ENCODE results near the gene RELA. TPM values are rescaled to one million over a fixed set of nuclear protein-coding genes. Genes with fewer than 3 reads are reported as not detected.
"Not testable (repeated sequence)": the region's sequence is repeated elsewhere in the genome, so short reads cannot be mapped to it uniquely, and the experiment has no call there.

Gene RELA
- total RNA-seq, 2 experiments from 2014 or later = 72.5 to 82.4 TPM

DNA sequence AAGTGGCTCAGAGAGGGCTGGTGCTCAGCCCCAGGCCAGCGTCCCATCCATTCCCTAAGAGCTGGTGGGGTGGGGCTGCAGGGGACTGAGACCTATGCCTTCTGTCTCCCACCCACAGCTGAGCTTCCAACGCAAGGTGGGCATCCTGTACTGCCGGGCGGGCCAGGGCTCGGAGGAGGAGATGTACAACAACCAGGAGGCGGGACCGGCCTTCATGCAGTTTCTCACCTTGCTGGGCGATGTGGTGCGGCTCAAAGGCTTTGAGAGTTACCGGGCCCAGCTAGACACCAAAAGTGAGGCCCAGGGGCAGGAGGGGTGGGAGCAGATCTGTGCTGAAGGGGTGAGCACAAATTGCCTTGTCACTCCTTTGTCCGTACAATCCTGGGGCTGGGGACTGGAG is 17.9 kb downstream of the RELA start:
- no peaks in the 10 kb centered on the region for H3K27me3 Mint-ChIP-seq (ENCODE audit: low read depth)
- no peaks in the 10 kb centered on the region for H3K9me3 Mint-ChIP-seq (ENCODE audit: insufficient read depth)
- H3K4me3 Mint-ChIP-seq = no peak overlapping the region
- ChIA-PET CTCF (interaction anchor here (1.5 kb wide), 1 partner anchor 19 kb away, joined by 3 read pairs; no protein-coding TSS in a partner anchor), POLR2A (interaction anchor here (0.7 to 1.2 kb wide), 2 partner anchors 9 to 79 kb away, joined by 3 read pairs; no protein-coding TSS in a partner anchor)
- DNase-seq = no peak
- peaks cover 42% of the 10 kb centered on the region for H3K4me1 Mint-ChIP-seq (ENCODE audit: low read depth)
- H3K27ac Mint-ChIP-seq = no peak overlapping the region
- ATAC-seq = no peak
- H3K36me3 Mint-ChIP-seq (ENCODE audit: low read depth) = peaks cover 70% of the 10 kb centered on the region

DNA sequence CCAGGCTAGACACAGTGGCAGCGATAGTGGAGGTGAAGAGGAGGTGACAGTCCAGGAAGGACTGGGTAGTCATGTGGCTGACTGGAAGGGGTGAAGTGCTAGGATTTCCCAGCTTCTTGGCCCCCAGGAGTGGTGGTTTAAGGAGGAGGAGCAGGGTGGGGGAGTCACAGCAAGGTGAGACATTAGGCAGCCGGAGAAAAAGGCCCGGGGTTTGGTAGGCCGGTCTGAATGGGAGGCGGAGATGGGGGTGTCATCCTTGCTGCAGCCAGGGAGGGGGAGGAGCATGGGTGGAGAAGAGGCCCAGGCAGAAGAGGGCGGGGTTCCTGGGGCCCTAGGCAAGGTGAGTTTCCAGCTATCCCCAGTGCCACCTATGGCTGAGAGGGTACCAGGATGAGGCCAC is 18.7 kb downstream of the RELA start:
- DNase-seq = peak; percentile 38
- Mint-ChIP-seq H3K4me1 (ENCODE audit: low read depth) (peaks cover 48% of the 10 kb centered on the region), H3K27me3 (ENCODE audit: low read depth) (no peaks in the 10 kb centered on the region), H3K4me3 (no peak overlapping the region), H3K27ac (peak overlapping the region; percentile 78), H3K36me3 (ENCODE audit: low read depth) (peaks cover 69% of the 10 kb centered on the region), H3K9me3 (ENCODE audit: insufficient read depth) (no peaks in the 10 kb centered on the region)
- POLR2A ChIA-PET = interaction anchor here (0.6 to 2.5 kb wide), 4 partner anchors 8 to 15 kb away, joined by 3 to 16 read pairs (median 3); no protein-coding TSS in a partner anchor
- CTCF ChIA-PET = interaction anchor here (0.7 kb wide), 1 partner anchor 136 kb away, joined by 4 read pairs; no protein-coding TSS in a partner anchor
- ATAC-seq = no peak

DNA sequence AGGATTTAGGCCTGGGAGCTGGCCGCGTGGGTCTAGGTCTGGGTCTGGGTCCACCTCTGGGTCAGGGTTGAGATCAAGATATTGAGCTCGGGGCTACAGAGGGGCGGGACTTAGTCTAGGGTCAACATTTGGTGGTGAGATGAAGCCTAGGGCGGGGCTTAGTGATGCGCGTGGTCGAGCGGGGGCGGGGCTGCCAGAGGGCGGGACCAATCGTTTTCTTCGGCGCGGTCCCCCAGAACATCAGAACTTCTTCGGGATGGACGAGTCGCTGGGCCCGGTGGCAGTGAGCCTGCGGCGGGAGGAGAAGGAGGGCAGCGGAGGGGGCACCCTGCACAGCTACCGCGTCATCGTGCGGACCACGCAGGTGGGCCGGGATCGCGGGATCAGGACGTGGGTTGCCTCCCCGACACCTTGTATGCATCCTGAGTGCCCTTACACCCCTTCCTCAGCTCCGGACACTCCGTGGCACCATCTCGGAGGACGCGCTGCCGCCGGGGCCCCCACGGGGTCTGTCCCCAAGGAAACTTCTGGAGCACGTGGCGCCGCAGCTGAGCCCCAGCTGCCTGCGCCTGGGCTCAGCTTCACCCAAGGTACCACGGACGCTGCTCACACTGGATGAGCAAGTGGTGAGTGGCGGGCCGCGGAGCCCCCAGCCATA is 20.6 kb downstream of the RELA start:
- Mint-ChIP-seq H3K9me3 (ENCODE audit: insufficient read depth) (no peaks in the 10 kb centered on the region), H3K27ac (peak overlapping the region; percentile 90), H3K36me3 (ENCODE audit: low read depth) (peaks cover 72% of the 10 kb centered on the region), H3K4me1 (ENCODE audit: low read depth) (peaks cover 56% of the 10 kb centered on the region), H3K27me3 (ENCODE audit: low read depth) (no peaks in the 10 kb centered on the region), H3K4me3 (peak overlapping the region; percentile 98)
- ChIA-PET POLR2A (interaction anchor here (0.7 to 2.5 kb wide), 5 partner anchors 8 to 46 kb away, joined by 3 to 16 read pairs (median 3); partner anchors contain the start of gene KCNK7), CTCF (interaction anchor here (0.6 to 1.3 kb wide), 3 partner anchors 10 to 210 kb away, joined by 3 to 5 read pairs (median 3); partner anchors contain the start of gene ZNRD2)
- no peak for ATAC-seq
- peak; percentile 33 for DNase-seq

DNA sequence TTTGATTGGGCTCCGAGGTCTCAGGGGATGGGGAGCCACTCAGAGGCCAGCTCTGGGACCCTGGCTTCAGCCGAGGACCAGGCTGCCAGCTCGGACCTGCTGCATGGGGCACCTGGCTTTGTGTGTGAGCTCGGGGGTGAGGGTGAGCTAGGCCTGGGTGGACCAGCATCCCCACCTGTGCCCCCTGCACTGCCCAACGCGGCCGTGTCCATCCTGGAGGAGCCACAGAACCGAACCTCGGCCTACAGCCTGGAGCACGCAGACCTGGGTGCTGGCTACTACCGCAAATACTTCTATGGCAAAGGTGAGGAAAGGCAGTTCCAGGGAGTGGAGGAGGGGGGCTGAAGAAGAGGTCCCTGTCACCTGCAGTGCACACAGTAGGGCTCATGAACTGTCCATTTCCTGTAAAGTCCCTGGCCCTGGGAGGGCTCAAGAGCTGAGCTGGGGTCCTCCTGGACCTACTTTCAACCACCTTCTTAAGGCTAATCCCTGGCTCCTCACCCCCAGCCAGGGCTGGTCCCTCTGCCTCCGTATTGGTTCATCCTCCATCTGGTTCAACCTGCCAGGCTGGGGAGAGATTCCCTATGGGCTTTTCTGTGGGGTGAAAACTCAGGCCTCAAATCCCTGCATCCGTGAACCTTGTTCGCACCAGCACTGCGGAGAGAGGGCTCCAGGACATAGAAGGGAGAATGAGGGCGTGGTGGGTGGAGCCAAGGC is 21.3 kb downstream of the RELA start:
- POLR2A ChIA-PET = interaction anchor here (1.2 to 2.5 kb wide), 7 partner anchors 8 to 141 kb away, joined by 3 to 16 read pairs (median 4); partner anchors contain the start of gene KCNK7
- DNase-seq = peak; percentile 22
- Mint-ChIP-seq H3K27me3 (ENCODE audit: low read depth) (no peaks in the 10 kb centered on the region), H3K4me3 (peak overlapping the region; percentile 98), H3K36me3 (ENCODE audit: low read depth) (peaks cover 77% of the 10 kb centered on the region), H3K4me1 (ENCODE audit: low read depth) (peaks cover 60% of the 10 kb centered on the region), H3K27ac (peak overlapping the region; percentile 90), H3K9me3 (ENCODE audit: insufficient read depth) (no peaks in the 10 kb centered on the region)
- no peak for ATAC-seq
- CTCF ChIA-PET = interaction anchor here (1.3 kb wide), 1 partner anchor 211 kb away, joined by 3 read pairs; no protein-coding TSS in a partner anchor

DNA sequence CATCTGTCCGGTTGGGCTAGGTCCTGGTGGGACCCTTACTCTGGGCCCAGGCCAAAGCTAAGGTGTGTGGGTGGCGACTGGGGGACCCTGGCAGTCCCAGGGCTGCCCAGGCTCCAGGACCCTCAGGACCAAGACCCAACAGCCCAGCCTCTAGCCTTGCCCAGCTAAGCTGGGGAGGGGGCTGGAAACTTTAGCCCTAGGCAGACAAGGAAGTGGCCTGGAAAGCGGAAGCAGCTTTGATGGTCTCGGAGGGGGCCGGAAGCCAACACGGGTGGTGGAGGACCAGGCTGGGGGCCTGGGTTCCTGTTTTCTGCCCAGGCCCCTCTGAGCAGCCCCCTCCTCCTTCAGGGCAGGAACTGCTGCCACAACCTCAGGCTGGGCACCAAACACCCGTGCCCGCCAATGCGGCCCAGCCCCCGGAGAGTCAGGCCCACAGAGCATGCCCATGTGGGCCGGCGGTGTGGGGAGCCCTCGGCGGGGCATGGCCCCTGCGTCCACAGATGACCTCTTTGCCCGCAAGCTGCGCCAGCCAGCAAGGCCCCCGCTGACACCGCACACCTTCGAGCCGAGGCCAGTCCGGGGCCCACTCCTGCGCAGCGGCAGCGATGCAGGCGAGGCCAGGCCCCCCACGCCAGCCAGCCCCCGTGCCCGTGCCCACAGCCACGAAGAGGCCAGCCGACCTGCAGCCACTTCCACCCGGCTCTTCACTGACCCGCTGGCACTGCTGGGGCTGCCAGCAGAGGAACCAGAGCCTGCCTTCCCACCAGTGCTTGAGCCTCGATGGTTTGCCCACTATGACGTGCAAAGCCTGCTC is 22.0 kb downstream of the RELA start:
- Mint-ChIP-seq H3K4me3 (peak overlapping the region; percentile 98), H3K9me3 (ENCODE audit: insufficient read depth) (no peaks in the 10 kb centered on the region), H3K27me3 (ENCODE audit: low read depth) (no peaks in the 10 kb centered on the region), H3K4me1 (ENCODE audit: low read depth) (peaks cover 61% of the 10 kb centered on the region), H3K36me3 (ENCODE audit: low read depth) (peaks cover 74% of the 10 kb centered on the region), H3K27ac (peak overlapping the region; percentile 98)
- peak; percentile 62 for DNase-seq
- ChIA-PET POLR2A (interaction anchor here (0.6 to 3.5 kb wide), 12 partner anchors 8 to 140 kb away, joined by 3 to 50 read pairs (median 3); partner anchors contain the start of genes KCNK7, MAP3K11, PCNX3 and ZNRD2), CTCF (interaction anchor here (1.3 to 3.3 kb wide), 4 partner anchors 12 to 65 kb away, joined by 4 to 25 read pairs (median 11); no protein-coding TSS in a partner anchor)
- peak; percentile 6 for ATAC-seq

DNA sequence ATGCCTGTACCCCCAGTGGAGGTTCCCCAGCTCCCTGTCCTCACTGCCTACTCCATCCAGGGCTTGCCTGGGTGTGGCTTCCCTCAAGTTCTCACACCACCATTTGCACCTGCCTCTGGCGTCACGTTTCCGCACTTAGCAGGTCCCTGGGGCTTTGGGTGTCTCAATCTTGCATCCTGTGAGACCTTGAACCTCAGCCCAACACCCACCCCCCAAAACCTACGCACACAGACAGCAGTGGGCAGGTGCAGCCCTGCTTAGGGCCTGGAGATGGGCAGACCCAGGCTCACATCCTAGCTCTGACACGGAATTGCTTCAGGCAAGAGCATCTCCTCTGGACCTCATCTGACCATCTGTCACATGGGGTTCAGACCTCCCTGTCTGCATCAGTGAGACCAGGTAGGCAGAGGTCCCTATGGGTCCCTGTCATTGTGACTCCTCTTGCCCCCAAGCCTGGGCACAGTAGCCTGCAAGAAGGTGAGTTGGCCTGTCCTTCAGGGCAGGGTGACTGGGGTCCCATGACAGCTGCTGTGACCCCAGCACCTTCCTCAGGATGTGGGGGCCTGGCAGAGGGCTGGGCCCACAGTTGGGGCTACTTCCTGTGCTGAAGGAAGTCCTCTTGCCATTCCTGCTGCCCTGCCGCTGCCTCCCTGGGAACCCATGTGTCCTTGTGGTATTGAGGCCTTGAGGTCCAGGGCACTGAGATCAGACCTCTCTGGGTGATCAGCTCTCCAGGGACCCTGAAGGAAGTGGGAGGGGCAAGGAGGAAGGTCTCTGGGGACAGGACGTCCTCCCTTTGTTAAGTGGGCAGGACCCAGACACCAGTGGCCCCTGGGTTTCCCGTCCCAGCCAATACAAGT is 22.9 kb downstream of the RELA start:
- peak overlapping the region; percentile 98 for H3K4me3 Mint-ChIP-seq
- no peaks in the 10 kb centered on the region for H3K27me3 Mint-ChIP-seq (ENCODE audit: low read depth)
- ATAC-seq (peak; percentile 39), DNase-seq (peak; percentile 88)
- H3K27ac Mint-ChIP-seq = peak overlapping the region; percentile 98
- CTCF ChIA-PET = interaction anchor here (1.1 to 3.3 kb wide), 9 partner anchors 9 to 244 kb away, joined by 4 to 25 read pairs (median 5); partner anchors contain the start of genes MAP3K11, PCNX3 and RELA
- no peaks in the 10 kb centered on the region for H3K9me3 Mint-ChIP-seq (ENCODE audit: insufficient read depth)
- H3K36me3 Mint-ChIP-seq (ENCODE audit: low read depth) = peaks cover 72% of the 10 kb centered on the region
- POLR2A ChIA-PET = interaction anchor here (0.6 to 3.5 kb wide), 17 partner anchors 9 to 218 kb away, joined by 3 to 50 read pairs (median 6); partner anchors contain the start of genes KAT5, MAP3K11, NEAT1 and PCNX3
- H3K4me1 Mint-ChIP-seq (ENCODE audit: low read depth) = peaks cover 65% of the 10 kb centered on the region

DNA sequence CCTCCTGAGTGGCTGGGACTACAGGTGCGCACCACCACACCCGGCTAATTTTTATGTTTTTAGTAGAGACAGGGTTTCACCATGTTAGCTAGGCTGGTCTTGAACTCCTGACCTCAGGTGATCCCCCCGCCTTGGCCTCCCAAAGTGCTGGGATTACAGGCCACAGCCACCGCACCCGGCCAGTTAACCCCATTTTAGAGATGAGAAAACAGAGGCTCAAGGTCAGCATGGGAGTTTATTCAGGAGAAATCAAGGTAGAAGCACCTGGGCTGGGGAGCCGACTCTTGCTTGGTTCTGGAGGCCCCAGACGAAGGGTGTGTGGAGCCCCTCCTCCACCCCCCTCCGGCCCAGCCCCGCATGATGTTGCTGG is 23.5 kb downstream of the RELA start:
- H3K9me3 Mint-ChIP-seq (ENCODE audit: insufficient read depth); H3K27me3 Mint-ChIP-seq (ENCODE audit: low read depth); DNase-seq; ATAC-seq: not testable (repeated sequence)
- Mint-ChIP-seq H3K4me3 (peak overlapping the region; percentile 98), H3K36me3 (ENCODE audit: low read depth) (peaks cover 72% of the 10 kb centered on the region), H3K27ac (peak overlapping the region; percentile 98), H3K4me1 (ENCODE audit: low read depth) (peaks cover 67% of the 10 kb centered on the region)
- CTCF ChIA-PET = interaction anchor here (0.9 to 3.3 kb wide), 13 partner anchors 9 to 245 kb away, joined by 3 to 25 read pairs (median 5); partner anchors contain the start of genes MAP3K11, MUS81, PCNX3 and RELA
- POLR2A ChIA-PET = interaction anchor here (0.6 to 3.5 kb wide), 16 partner anchors 10 to 218 kb away, joined by 3 to 50 read pairs (median 6); partner anchors contain the start of genes KAT5, MAP3K11, NEAT1 and PCNX3

DNA sequence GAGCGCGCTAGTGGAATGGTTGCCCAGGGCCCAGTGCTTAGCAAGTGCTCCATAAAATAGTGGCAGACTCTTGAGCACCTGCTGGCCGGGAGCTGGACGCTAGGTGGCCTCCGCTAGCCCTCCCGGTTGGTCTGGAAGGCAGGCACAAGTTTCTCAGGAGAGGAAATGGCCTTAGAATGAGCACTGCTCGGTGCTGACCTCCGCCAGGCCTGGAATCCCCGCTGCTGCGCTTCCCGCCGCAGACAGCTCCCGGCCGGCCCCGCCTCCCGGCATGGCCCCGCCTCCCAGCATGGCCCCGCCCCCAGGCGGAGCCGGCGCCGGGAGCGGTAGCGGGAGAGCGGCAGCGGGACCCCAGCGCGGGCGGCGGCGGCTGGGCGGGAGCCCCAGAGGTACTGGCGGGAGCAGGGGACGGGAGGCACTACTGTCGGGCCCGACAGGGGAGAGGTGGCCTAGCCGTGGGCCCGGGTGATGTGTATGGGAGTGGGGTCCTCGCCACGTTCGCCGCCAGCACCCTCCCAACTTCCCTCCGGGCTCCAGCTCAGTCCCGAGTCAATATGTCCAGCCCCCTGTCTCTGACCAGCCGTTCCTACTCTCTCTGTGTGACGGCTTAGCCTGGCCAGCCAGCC is 24.8 kb downstream of the RELA start, which contains the start of gene SIPA1:
TSS of gene SIPA1 (plus strand) at position 308 of the 626 bp plus-strand sequence. CDS start 2,821 bp downstream, outside the sequence.
- Mint-ChIP-seq H3K4me3 (peak within 1 kb of the TSS; percentile 98), H3K36me3 (ENCODE audit: low read depth) (peaks cover 66% of the 10 kb centered on the region), H3K9me3 (ENCODE audit: insufficient read depth) (no peaks in the 10 kb centered on the region), H3K27me3 (ENCODE audit: low read depth) (no peaks in the 10 kb centered on the region), H3K27ac (peak within 1 kb of the TSS; percentile 98), H3K4me1 (ENCODE audit: low read depth) (peaks cover 67% of the 10 kb centered on the region)
- CTCF ChIA-PET = interaction anchor here (0.9 to 3.3 kb wide), 13 partner anchors 12 to 246 kb away, joined by 3 to 25 read pairs (median 5); partner anchors contain the start of genes FAM89B, MAP3K11 and PCNX3
- POLR2A ChIA-PET = interaction anchor here (0.6 to 3.5 kb wide), 14 partner anchors 12 to 220 kb away, joined by 3 to 50 read pairs (median 6); partner anchors contain the start of genes CFL1, KAT5, MAP3K11 and PCNX3
- ATAC-seq = peak; percentile 55
- DNase-seq = peak; percentile 72

DNA sequence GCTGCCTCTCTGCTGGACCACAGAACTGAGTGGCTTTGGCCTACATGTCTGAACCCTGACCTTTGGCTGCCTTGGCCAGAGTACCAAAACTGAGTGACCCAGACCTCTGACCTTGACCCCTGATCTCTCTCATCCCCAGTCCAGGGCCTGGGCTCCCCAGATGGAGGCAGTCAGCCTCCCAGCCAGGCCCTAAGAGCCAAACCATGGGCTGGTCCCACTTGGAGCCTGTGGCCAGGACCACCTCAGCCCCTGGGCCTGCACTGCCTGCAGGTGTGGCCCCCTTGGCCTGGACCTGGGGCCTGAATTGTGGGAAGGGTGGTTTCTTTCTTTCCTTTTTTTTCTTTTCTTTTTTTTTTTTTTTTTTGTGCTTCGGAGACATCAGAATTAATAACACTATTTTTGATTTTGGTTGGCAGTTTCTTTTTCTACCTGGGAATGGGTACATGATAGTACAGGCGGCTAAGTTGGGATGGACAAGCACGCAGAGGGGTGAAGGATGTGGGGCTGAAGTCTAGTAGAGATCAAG is 25.6 kb downstream of the RELA start:
- no peak for ATAC-seq
- POLR2A ChIA-PET = interaction anchor here (1.2 to 3.3 kb wide), 7 partner anchors 11 to 26 kb away, joined by 3 to 24 read pairs (median 8); partner anchors contain the start of genes MAP3K11, PCNX3 and RELA
- DNase-seq = no peak
- H3K9me3 Mint-ChIP-seq (ENCODE audit: insufficient read depth) = no peaks in the 10 kb centered on the region
- peaks cover 61% of the 10 kb centered on the region for H3K36me3 Mint-ChIP-seq (ENCODE audit: low read depth)
- peak overlapping the region; percentile 98 for H3K4me3 Mint-ChIP-seq
- H3K27ac Mint-ChIP-seq = peak overlapping the region; percentile 98
- CTCF ChIA-PET = interaction anchor here (1.0 to 3.3 kb wide), 6 partner anchors 11 to 96 kb away, joined by 3 to 25 read pairs (median 7); no protein-coding TSS in a partner anchor
- H3K27me3 Mint-ChIP-seq (ENCODE audit: low read depth) = no peaks in the 10 kb centered on the region
- peaks cover 65% of the 10 kb centered on the region for H3K4me1 Mint-ChIP-seq (ENCODE audit: low read depth)

Measured in activated CD8-positive, alpha-beta T cell treated with anti-CD3 and anti-CD28 coated beads, Interleukin-2, amount 10 ng/mL, durations not matched to agents 7 days and 5 days (primary cell).